ENCODE data around the gene ACTL8. TPM values are rescaled to one million over a fixed set of nuclear protein-coding genes. Genes with fewer than 3 reads are reported as not detected.

Gene ACTL8
- total RNA-seq, 4 donors from 2014 or later = not detected

- intact Hi-C loops (cut with DNase I; ENCODE audit: low total_unique reads) = no loop called here
- H3K9me3 ChIP-seq = no peaks in the 10 kb centered on the region
- H3K4me3 ChIP-seq = no peak overlapping the region
- H3K36me3 ChIP-seq = no peaks in the 10 kb centered on the region
- no peak for TF ChIP-seq POLR2A (IDR thresholded peaks at IDR 0.05)
- no peak for TF ChIP-seq CTCF (IDR thresholded peaks at IDR 0.05 in 4 of 5, conservative IDR thresholded peaks at IDR 0.05 in 1 of 5)
- DNase-seq (no peak), ATAC-seq (no peak)
- H3K27ac ChIP-seq = no peak overlapping the region
- H3K4me1 ChIP-seq = no peaks in the 10 kb centered on the region
- no peaks in the 10 kb centered on the region for H3K27me3 ChIP-seq
- in situ Hi-C loops (cut with MboI; ENCODE audit: low sequenced_read_pairs in 4 of 4) = no loop called here
Measured at GRCh38 chr1:17731460-17731859, 23.7 kb upstream of the ACTL8 start.

- intact Hi-C loops (cut with DNase I; ENCODE audit: low total_unique reads) (no loop called here), in situ Hi-C loops (cut with MboI; ENCODE audit: low sequenced_read_pairs in 4 of 4) (no loop called here)
- no peak overlapping the region for H3K27ac ChIP-seq
- H3K4me3 ChIP-seq = no peak overlapping the region
- no peaks in the 10 kb centered on the region for H3K4me1 ChIP-seq
- no peaks in the 10 kb centered on the region for H3K27me3 ChIP-seq
- H3K36me3 ChIP-seq = no peaks in the 10 kb centered on the region
- ATAC-seq (no peak), DNase-seq (no peak)
- TF ChIP-seq CTCF (IDR thresholded peaks at IDR 0.05 in 4 of 5, conservative IDR thresholded peaks at IDR 0.05 in 1 of 5) = no peak
- TF ChIP-seq POLR2A (IDR thresholded peaks at IDR 0.05) = no peak
- H3K9me3 ChIP-seq = no peaks in the 10 kb centered on the region
Measured at GRCh38 chr1:17732475-17732874, 22.7 kb upstream of the ACTL8 start.

DNA sequence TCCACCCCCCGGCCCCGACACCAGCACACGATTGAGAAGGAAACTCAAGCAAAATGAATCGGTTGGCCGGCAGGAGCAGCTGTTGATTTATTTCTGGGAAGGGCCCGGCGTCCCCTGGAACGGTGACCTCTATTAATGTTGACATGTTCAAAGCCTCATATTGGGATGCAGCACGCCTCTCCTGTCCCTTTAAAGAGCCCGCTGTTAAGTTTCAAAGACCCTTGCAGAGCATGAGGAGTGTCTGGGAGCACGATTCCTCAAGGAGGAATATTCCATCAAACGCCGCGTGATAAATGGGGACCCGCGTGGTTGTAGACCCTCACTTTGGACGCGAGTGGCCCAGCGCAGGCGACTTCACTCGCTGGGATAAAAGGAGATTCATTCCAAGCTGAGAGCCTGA is 21.5 kb upstream of the ACTL8 start:
- intact Hi-C loops (cut with DNase I; ENCODE audit: low total_unique reads) = no loop called here
- no peaks in the 10 kb centered on the region for H3K27me3 ChIP-seq
- in situ Hi-C loops (cut with MboI; ENCODE audit: low sequenced_read_pairs in 4 of 4) = no loop called here

GRCh38 chr1:17734609-17735008 is 20.5 kb upstream of the ACTL8 start:
- no peak for ATAC-seq
- Histone ChIP-seq H3K4me3 (no peak overlapping the region), H3K27me3 (no peaks in the 10 kb centered on the region), H3K4me1 (no peaks in the 10 kb centered on the region), H3K27ac (no peak overlapping the region), H3K9me3 (no peaks in the 10 kb centered on the region), H3K36me3 (no peaks in the 10 kb centered on the region)
- intact Hi-C loops (cut with DNase I; ENCODE audit: low total_unique reads) = no loop called here
- in situ Hi-C loops (cut with MboI; ENCODE audit: low sequenced_read_pairs in 4 of 4) = no loop called here
- DNase-seq = no peak
- TF ChIP-seq POLR2A (IDR thresholded peaks at IDR 0.05) (no peak), CTCF (IDR thresholded peaks at IDR 0.05 in 4 of 5, conservative IDR thresholded peaks at IDR 0.05 in 1 of 5) (no peak)

More for the DNA sequence above, 21.5 kb upstream of the ACTL8 start:
- ATAC-seq (no peak), DNase-seq (no peak)
- no peak overlapping the region for H3K27ac ChIP-seq
- H3K36me3 ChIP-seq = no peaks in the 10 kb centered on the region
- TF ChIP-seq CTCF (IDR thresholded peaks at IDR 0.05 in 4 of 5, conservative IDR thresholded peaks at IDR 0.05 in 1 of 5) = no peak
- no peaks in the 10 kb centered on the region for H3K9me3 ChIP-seq
- no peaks in the 10 kb centered on the region for H3K4me1 ChIP-seq
- H3K4me3 ChIP-seq = no peak overlapping the region

- Histone ChIP-seq H3K4me1 (no peaks in the 10 kb centered on the region), H3K27me3 (peaks cover 0 to 1% (median 0%) of the 10 kb centered on the region in 3 donors), H3K36me3 (no peaks in the 10 kb centered on the region), H3K9me3 (no peaks in the 10 kb centered on the region), H3K4me3 (no peak overlapping the region), H3K27ac (no peak overlapping the region)
- no peak for ATAC-seq
- in situ Hi-C loops (cut with MboI; ENCODE audit: low sequenced_read_pairs in 4 of 4) = no loop called here
- intact Hi-C loops (cut with DNase I; ENCODE audit: low total_unique reads) = no loop called here
- TF ChIP-seq CTCF (IDR thresholded peaks at IDR 0.05 in 4 of 5, conservative IDR thresholded peaks at IDR 0.05 in 1 of 5) (no peak), POLR2A (IDR thresholded peaks at IDR 0.05) (no peak)
- DNase-seq = no peak
Measured at GRCh38 chr1:17735348-17735747, 19.8 kb upstream of the ACTL8 start.
